GM23338 (cell line): Measurements from ENCODE around the gene MESD. TPM values are rescaled to one million over a fixed set of nuclear protein-coding genes. Genes with fewer than 3 reads are reported as not detected.
"Not testable (repeated sequence)": the region's sequence is repeated elsewhere in the genome, so short reads cannot be mapped to it uniquely, and the experiment has no call there.

Experiments used
- ATAC-seq: fragments of 200-7000 bp; cut with Tn5 transposase; 3 replicates; pipeline ENCODE4 v1.9.1; 2020
- DNase-seq: peaks from one replicate; pipeline ENCODE4 v3.0.0-alpha.2; 2015; ENCODE audit warnings: low spot score
- H2AFZ ChIP-seq: fragments of 200-600 bp; sonication (generic); 2 replicates; pipeline ENCODE4 v1.8.0; 2016; ENCODE audit warnings: antibody characterized with exemption, mild to moderate bottlenecking, moderate library complexity
- H3F3A ChIP-seq: fragments of 200-600 bp; sonication (generic); replicated peaks from 2 replicates; pipeline ENCODE4 v1.8.0; 2017; ENCODE audit warnings: antibody characterized with exemption, mixed run types, low read depth
- H3K27ac ChIP-seq: fragments of 200-600 bp; sonication (generic); 2 replicates; pipeline ENCODE4 v1.6.1; 2016; ENCODE audit warnings: low read depth
- H3K27me3 ChIP-seq: fragments of 200-600 bp; sonication (generic); 2 replicates; pipeline ENCODE4 v1.8.0; 2016; ENCODE audit warnings: mild to moderate bottlenecking, mixed run types, moderate library complexity; ENCODE audit not compliant: insufficient read depth
- H3K36me3 ChIP-seq: fragments of 200-600 bp; sonication (generic); 2 replicates; pipeline ENCODE4 v1.8.0; 2016; ENCODE audit warnings: mild to moderate bottlenecking; ENCODE audit not compliant: insufficient read depth
- H3K4me1 ChIP-seq: fragments of 200-600 bp; sonication (generic); 2 replicates; pipeline ENCODE4 v1.8.0; 2016; ENCODE audit warnings: mild to moderate bottlenecking, moderate library complexity; ENCODE audit not compliant: insufficient read depth
- H3K4me2 ChIP-seq: fragments of 200-600 bp; sonication (generic); 2 replicates; pipeline ENCODE4 v1.7.1; 2017; ENCODE audit warnings: mixed run types
- H3K4me3 ChIP-seq: fragments of 200-600 bp; sonication (generic); 2 replicates; pipeline ENCODE4 v1.6.1; 2016; ENCODE audit warnings: mixed run types
- H3K79me2 ChIP-seq: fragments of 200-600 bp; sonication (generic); replicated peaks from 2 replicates; pipeline ENCODE4 v1.8.0; 2017; ENCODE audit warnings: mild to moderate bottlenecking; ENCODE audit not compliant: insufficient read depth
- H3K9me2 ChIP-seq: fragments of 200-600 bp; sonication (generic); 2 replicates; pipeline ENCODE4 v1.8.0; 2017; ENCODE audit not compliant: insufficient read depth
- H4K20me1 ChIP-seq: fragments of 200-600 bp; sonication (generic); replicated peaks from 2 replicates; pipeline ENCODE4 v1.8.0; 2017; ENCODE audit warnings: mild to moderate bottlenecking; ENCODE audit not compliant: insufficient read depth
- H3K27ac Mint-ChIP-seq: 2 replicates; pipeline ENCODE4 v1.8.0; 2020; ENCODE audit warnings: inconsistent platforms, mild to moderate bottlenecking, moderate library complexity, mixed read lengths
- H3K27me3 Mint-ChIP-seq: 3 replicates; pipeline ENCODE4 v1.8.0; 2022; ENCODE audit warnings: low read depth, mild to moderate bottlenecking, moderate library complexity, mixed read lengths, inconsistent platforms; ENCODE audit not compliant: insufficient read depth, poor library complexity
- H3K36me3 Mint-ChIP-seq: 3 replicates; pipeline ENCODE4 v1.8.0; 2021; ENCODE audit warnings: low read depth, mild to moderate bottlenecking, inconsistent platforms, moderate library complexity, mixed read lengths
- H3K4me1 Mint-ChIP-seq: 3 replicates; pipeline ENCODE4 v1.8.0; 2020; ENCODE audit warnings: mild to moderate bottlenecking, inconsistent platforms, mixed read lengths
- H3K4me3 Mint-ChIP-seq: 3 replicates; pipeline ENCODE4 v1.8.0; 2021; ENCODE audit warnings: moderate library complexity, mild to moderate bottlenecking, inconsistent platforms, mixed read lengths
- H3K9me3 Mint-ChIP-seq: 3 replicates; pipeline ENCODE4 v1.8.0; 2020; ENCODE audit warnings: moderate library complexity, mild to moderate bottlenecking, inconsistent platforms, mixed read lengths
- CREB1 ChIP-seq: fragments of 250-450 bp; sonication (Bioruptor Pico); IDR thresholded peaks from 2 replicates; pipeline ENCODE4 v1.5.0; 2020; ENCODE audit warnings: low read depth, mild to moderate bottlenecking, moderate library complexity
- EZH2phosphoT487 ChIP-seq: fragments of 200-600 bp; sonication (generic); IDR thresholded peaks from one replicate; pipeline ENCODE4 v1.8.1; 2018; ENCODE audit warnings: antibody characterized with exemption; ENCODE audit not compliant: unreplicated experiment
- JUNB ChIP-seq: IDR thresholded peaks from one replicate; pipeline ENCODE4 v1.6.1; 2016; ENCODE audit warnings: antibody characterized with exemption; ENCODE audit not compliant: unreplicated experiment
- NANOG ChIP-seq: IDR thresholded peaks from 2 replicates; pipeline ENCODE4 v1.6.1; 2016; ENCODE audit warnings: antibody characterized with exemption, borderline replicate concordance
- REST ChIP-seq: IDR thresholded peaks from one replicate; pipeline ENCODE4 v1.6.1; 2018; ENCODE audit warnings: antibody characterized with exemption; ENCODE audit not compliant: unreplicated experiment
- ZNF114 ChIP-seq: fragments of 250-450 bp; sonication (Bioruptor Pico); IDR thresholded peaks from 2 replicates; pipeline ENCODE4 v1.5.0; 2020; ENCODE audit warnings: mild to moderate bottlenecking, moderate library complexity
- ZNF331 ChIP-seq: fragments of 250-450 bp; sonication (Bioruptor Pico); IDR thresholded peaks from 2 replicates; pipeline ENCODE4 v1.5.0; 2020; ENCODE audit warnings: low read depth, mild to moderate bottlenecking, moderate library complexity
- polyA plus RNA-seq: library from polyadenylated mRNA; unstranded; fragments of >200 nt; fragmentation: Nextera tagmentation; extraction: Ambion mirVana; gene quantifications from 2 replicates; pipeline ENCODE4 v1.2.1, GENCODE V29; 2016
- total RNA-seq: library from RNA; depleted of rRNA; stranded (reverse); fragments of >200 nt; shearing (Covaris generic); gene quantifications from 2 replicates; pipeline ENCODE4 v1.2.3, GENCODE V29; 2014
- TF ChIP-seq, protein P1 (sequence below): IDR thresholded peaks from 2 replicates; pipeline ENCODE4 v1.6.1; 2016; ENCODE audit warnings: antibody characterized with exemption
- TF ChIP-seq, protein P2 (sequence below): fragments of 250-450 bp; sonication (Bioruptor Pico); IDR thresholded peaks from 2 replicates; pipeline ENCODE4 v1.5.0; 2020; ENCODE audit warnings: mild to moderate bottlenecking, moderate library complexity

Gene MESD
- total and polyA plus RNA-seq, 2 experiments from 2014 or later = 25.6 to 52.7 TPM

DNA sequence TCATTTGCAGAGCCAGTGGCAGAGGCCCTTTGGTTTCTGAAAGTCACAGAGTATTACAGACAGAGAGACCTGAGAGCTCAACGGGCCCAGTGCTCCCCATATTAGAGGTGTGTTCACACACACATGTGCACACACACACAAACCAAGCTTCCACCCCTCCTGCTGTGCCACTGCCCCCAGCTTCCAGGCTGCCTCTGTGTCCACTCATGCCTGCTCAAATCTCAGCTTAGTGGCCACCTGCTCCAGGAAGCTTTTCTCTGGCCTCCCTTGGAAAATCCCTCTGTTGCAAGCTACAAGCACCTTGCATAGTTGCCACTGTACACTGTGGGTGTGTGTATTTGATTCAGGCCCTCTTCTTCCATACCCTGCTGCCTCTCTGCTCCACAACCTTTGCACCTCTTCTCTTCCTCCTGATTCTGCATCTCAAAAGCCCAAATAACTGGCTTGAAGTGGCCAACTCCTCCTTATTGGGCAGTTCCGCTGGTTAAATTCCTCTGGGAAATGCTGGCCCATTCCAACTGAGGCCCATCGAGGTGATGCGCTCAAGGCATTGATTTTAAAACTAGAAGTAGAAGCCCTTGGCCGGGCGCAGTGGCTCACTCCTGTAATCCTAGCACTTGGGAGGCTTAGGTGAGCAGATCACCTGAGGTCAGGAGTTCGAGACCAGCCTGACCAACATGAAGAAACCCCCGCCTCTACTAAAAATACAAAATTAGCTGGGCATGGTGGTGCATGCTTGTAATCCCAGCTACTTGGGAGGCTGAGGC is 23.0 kb downstream of the MESD start:
- peak overlapping the region; percentile 52 for H3K27ac Mint-ChIP-seq
- Histone ChIP-seq H3K27me3 (no peaks in the 10 kb centered on the region), H3K9me2 (no peaks in the 10 kb centered on the region; the same call in 1 of the 2 replicates), H3K27ac (peak overlapping the region; percentile 97), H3K36me3 (peaks cover 15% of the 10 kb centered on the region; the same call in 1 of the 2 replicates), H3F3A (no peaks in the 10 kb centered on the region; the same call in 1 of the 2 replicates), H3K4me2 (peak overlapping the region; percentile 54), H3K79me2 (peaks cover 17% of the 10 kb centered on the region), H2AFZ (no peak overlapping the region), H3K4me1 (peaks cover 33% of the 10 kb centered on the region), H4K20me1 (no peaks in the 10 kb centered on the region; the same call in 1 of the 2 replicates), H3K4me3 (peak overlapping the region; percentile 17; the same call in 1 of the 2 replicates)
- H3K36me3 Mint-ChIP-seq = peaks cover 37% of the 10 kb centered on the region
- H3K9me3 Mint-ChIP-seq = peaks cover 16% of the 10 kb centered on the region; the same call in 2 of the 3 replicates
- ATAC-seq = no peak
- DNase-seq = peak; percentile 24
- TF ChIP-seq REST (no peak), ZNF114 (CRISPR knock-in tag) (no peak), EZH2phosphoT487 (no peak), NANOG (no peak), CREB1 (CRISPR knock-in tag) (no peak), JUNB (no peak), ZNF331 (CRISPR knock-in tag) (no peak)
- TF ChIP-seq, protein P1, sequence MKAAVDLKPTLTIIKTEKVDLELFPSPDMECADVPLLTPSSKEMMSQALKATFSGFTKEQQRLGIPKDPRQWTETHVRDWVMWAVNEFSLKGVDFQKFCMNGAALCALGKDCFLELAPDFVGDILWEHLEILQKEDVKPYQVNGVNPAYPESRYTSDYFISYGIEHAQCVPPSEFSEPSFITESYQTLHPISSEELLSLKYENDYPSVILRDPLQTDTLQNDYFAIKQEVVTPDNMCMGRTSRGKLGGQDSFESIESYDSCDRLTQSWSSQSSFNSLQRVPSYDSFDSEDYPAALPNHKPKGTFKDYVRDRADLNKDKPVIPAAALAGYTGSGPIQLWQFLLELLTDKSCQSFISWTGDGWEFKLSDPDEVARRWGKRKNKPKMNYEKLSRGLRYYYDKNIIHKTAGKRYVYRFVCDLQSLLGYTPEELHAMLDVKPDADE = no peak
- TF ChIP-seq, protein P2, sequence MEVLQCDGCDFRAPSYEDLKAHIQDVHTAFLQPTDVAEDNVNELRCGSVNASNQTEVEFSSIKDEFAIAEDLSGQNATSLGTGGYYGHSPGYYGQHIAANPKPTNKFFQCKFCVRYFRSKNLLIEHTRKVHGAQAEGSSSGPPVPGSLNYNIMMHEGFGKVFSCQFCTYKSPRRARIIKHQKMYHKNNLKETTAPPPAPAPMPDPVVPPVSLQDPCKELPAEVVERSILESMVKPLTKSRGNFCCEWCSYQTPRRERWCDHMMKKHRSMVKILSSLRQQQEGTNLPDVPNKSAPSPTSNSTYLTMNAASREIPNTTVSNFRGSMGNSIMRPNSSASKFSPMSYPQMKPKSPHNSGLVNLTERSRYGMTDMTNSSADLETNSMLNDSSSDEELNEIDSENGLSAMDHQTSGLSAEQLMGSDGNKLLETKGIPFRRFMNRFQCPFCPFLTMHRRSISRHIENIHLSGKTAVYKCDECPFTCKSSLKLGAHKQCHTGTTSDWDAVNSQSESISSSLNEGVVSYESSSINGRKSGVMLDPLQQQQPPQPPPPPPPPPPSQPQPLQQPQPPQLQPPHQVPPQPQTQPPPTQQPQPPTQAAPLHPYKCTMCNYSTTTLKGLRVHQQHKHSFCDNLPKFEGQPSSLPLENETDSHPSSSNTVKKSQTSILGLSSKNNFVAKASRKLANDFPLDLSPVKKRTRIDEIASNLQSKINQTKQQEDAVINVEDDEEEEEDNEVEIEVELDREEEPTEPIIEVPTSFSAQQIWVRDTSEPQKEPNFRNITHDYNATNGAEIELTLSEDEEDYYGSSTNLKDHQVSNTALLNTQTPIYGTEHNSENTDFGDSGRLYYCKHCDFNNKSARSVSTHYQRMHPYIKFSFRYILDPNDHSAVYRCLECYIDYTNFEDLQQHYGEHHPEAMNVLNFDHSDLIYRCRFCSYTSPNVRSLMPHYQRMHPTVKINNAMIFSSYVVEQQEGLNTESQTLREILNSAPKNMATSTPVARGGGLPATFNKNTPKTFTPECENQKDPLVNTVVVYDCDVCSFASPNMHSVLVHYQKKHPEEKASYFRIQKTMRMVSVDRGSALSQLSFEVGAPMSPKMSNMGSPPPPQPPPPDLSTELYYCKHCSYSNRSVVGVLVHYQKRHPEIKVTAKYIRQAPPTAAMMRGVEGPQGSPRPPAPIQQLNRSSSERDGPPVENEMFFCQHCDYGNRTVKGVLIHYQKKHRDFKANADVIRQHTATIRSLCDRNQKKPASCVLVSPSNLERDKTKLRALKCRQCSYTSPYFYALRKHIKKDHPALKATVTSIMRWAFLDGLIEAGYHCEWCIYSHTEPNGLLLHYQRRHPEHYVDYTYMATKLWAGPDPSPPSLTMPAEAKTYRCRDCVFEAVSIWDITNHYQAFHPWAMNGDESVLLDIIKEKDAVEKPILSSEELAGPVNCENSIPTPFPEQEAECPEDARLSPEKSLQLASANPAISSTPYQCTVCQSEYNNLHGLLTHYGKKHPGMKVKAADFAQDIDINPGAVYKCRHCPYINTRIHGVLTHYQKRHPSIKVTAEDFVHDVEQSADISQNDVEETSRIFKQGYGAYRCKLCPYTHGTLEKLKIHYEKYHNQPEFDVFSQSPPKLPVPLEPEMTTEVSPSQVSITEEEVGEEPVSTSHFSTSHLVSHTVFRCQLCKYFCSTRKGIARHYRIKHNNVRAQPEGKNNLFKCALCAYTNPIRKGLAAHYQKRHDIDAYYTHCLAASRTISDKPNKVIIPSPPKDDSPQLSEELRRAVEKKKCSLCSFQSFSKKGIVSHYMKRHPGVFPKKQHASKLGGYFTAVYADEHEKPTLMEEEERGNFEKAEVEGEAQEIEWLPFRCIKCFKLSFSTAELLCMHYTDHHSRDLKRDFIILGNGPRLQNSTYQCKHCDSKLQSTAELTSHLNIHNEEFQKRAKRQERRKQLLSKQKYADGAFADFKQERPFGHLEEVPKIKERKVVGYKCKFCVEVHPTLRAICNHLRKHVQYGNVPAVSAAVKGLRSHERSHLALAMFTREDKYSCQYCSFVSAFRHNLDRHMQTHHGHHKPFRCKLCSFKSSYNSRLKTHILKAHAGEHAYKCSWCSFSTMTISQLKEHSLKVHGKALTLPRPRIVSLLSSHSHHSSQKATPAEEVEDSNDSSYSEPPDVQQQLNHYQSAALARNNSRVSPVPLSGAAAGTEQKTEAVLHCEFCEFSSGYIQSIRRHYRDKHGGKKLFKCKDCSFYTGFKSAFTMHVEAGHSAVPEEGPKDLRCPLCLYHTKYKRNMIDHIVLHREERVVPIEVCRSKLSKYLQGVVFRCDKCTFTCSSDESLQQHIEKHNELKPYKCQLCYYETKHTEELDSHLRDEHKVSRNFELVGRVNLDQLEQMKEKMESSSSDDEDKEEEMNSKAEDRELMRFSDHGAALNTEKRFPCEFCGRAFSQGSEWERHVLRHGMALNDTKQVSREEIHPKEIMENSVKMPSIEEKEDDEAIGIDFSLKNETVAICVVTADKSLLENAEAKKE (CRISPR knock-in tag) = no peak
- no peak overlapping the region for H3K4me3 Mint-ChIP-seq
- H3K4me1 Mint-ChIP-seq = peaks cover 43% of the 10 kb centered on the region
- H3K27me3 Mint-ChIP-seq = peaks cover 7% of the 10 kb centered on the region

GRCh38 chr15:80965454-80965853 is 24.2 kb downstream of the MESD start:
- Mint-ChIP-seq H3K9me3 (peaks cover 16% of the 10 kb centered on the region; the same call in 2 of the 3 replicates), H3K36me3 (peaks cover 40% of the 10 kb centered on the region), H3K4me1 (peaks cover 36% of the 10 kb centered on the region)
- H3K4me3 ChIP-seq, H2AFZ ChIP-seq, H3K27me3 Mint-ChIP-seq, H3K4me3 Mint-ChIP-seq, H4K20me1 ChIP-seq, DNase-seq, H3K27ac Mint-ChIP-seq, H3K27ac ChIP-seq, H3K9me2 ChIP-seq, H3K27me3 ChIP-seq, H3K4me2 ChIP-seq, ATAC-seq, H3F3A ChIP-seq: not testable (repeated sequence)
- peaks cover 21% of the 10 kb centered on the region for H3K4me1 ChIP-seq
- H3K79me2 ChIP-seq = peaks cover 17% of the 10 kb centered on the region
- H3K36me3 ChIP-seq = peaks cover 15% of the 10 kb centered on the region; the same call in 1 of the 2 replicates
